ENCODE results near the gene PLEKHA6. TPM values are rescaled to one million over a fixed set of nuclear protein-coding genes. Genes with fewer than 3 reads are reported as not detected.

PLEKHA6 gene, protein sequence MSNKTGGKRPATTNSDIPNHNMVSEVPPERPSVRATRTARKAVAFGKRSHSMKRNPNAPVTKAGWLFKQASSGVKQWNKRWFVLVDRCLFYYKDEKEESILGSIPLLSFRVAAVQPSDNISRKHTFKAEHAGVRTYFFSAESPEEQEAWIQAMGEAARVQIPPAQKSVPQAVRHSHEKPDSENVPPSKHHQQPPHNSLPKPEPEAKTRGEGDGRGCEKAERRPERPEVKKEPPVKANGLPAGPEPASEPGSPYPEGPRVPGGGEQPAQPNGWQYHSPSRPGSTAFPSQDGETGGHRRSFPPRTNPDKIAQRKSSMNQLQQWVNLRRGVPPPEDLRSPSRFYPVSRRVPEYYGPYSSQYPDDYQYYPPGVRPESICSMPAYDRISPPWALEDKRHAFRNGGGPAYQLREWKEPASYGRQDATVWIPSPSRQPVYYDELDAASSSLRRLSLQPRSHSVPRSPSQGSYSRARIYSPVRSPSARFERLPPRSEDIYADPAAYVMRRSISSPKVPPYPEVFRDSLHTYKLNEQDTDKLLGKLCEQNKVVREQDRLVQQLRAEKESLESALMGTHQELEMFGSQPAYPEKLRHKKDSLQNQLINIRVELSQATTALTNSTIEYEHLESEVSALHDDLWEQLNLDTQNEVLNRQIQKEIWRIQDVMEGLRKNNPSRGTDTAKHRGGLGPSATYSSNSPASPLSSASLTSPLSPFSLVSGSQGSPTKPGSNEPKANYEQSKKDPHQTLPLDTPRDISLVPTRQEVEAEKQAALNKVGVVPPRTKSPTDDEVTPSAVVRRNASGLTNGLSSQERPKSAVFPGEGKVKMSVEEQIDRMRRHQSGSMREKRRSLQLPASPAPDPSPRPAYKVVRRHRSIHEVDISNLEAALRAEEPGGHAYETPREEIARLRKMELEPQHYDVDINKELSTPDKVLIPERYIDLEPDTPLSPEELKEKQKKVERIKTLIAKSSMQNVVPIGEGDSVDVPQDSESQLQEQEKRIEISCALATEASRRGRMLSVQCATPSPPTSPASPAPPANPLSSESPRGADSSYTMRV
- total RNA-seq (2022; extraction: Qiagen RNA extraction; ENCODE audit: low read depth) = 20.4 to 35.4 TPM (median 29.9 TPM) in 5 replicates

DNA sequence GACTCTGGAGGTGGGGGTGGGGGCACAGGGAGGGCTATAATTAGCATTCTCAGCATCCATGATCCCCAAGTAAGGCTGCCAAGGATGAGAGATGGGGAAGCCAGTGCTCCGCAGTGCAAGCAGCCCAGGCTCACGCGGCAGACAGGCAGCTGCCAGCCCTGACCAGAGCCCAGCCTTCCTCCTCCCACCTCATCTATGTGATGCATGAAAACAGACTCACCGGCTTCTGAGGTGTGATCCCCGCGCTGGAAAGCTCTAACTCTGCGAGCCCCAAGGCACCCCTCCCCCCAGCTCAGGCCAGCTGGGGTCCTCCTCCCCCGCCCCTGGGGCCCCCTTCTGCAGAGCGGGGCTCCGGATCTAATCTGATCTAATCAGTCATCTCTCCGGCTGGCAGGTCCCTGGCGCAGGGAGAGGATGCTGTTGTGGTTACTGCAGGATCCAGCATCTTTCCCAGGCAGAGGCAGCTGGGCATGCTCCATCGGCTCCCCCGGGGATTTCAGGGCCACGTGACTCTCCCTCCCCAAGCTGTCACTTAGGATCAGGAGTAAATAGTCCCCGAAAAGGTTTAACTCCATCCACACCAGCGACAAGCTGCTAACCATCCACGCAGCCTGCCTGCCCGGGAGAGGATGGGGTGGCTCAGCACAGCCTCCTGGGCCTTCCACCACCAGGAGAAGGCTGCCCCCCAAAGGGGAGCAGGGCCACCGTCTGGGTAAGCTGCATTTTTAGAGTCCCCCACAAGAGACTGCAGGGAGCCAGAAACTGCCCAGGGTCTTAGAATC is at the start of gene PLEKHA6:
Gene PLEKHA6, minus strand, starts transcription at position 456 of the 782 bp plus-strand sequence. CDS start 86,202 bp downstream, outside the sequence.

DNA sequence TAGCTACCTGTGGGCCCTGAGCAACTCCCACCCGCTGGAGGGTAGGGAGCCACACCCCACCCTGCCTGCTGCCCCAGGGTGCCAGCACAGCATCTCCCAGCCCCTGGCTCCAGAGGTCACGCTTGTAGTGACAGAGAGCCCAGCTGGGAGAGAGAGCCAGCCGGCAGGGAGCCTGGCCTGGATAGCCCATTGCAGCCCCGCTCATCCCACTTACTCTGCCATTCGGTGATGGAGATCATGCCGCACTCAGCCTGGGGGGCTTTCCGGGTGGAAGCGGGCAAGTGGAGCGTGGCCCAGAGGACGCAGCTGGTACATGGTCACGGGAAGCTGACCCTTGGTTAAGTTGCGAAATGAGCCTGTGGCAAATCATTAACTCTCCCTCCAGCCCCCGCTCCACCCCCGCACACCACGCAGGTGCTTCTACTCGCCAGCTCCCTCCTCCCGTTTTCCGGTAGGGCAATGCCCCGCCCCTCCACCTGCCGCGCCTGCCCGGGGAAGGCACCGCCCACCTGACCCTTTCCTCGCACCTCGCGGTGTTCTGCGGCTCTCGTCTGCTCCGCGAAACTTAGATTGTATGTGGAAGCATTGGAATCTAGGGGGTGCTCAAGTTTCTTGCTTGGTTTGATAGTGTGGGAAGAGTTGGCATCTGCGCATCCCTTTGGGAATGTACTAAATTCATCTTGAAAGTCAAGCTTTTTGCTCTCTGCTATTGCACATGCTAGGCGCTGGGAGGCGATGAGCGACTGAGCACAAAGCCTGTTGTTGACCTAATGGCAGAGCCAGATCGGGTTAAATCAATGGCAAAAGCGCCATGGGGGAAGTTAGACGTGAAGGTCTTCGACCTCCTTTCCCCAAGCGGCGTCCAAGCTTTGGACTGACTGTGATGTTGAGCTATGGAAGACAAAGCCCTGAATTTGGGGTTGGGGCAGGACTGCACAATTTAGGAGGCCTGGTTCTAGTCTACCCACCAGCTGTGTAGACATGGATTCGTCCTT is 145.8 kb downstream of the PLEKHA6 start, which contains the start of gene GOLT1A:
Gene GOLT1A, minus strand, starts transcription at position 321 of the 995 bp plus-strand sequence. Its CDS starts 82 bp downstream, at position 239.

DNA sequence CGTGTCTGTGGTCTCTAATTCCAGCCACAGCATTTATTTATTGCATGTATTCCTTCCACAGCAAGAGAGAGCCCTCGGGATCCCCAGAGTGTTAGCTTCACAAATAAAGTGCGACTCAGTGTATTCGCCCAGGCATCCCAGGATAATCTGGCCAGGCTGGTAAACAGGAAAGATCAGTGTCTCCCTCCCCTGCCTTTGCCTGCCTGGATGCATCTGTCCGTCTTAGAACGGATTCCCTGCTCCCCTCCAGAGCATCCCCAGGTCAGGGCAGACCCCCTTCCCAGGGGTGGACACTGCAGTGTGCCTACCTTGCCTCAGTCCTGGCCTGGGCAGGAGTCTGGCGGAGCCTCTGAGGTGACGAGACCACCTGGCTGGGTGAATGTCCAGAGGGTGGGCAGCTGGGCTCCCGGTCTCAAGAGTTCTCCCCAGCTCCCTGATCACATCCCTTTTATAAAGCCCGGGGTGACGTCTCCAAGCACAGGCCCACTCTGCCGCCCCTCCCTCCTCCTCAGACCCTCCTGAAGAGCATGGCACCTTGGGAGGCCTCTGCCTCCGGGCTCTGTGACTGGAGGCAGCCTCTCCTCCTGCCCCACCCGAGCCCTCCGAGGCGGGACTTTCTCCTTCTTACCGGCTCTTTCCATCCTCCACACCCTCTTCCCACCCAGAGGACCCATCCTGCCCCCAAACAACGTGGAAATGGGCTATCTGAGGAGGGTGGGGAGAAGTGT is 163.5 kb downstream of the PLEKHA6 start, which contains the start of gene KISS1:
Gene KISS1, minus strand, starts transcription at position 424 of the 728 bp plus-strand sequence. CDS start 3,615 bp downstream, outside the sequence.

Other genes starting within 250 kb of the PLEKHA6 start
- 4.6 to 8.1 TPM (median 6.6 TPM) in 5 replicates for gene ETNK2, start 207.9 kb downstream of the PLEKHA6 start, total RNA-seq (2022; extraction: Qiagen RNA extraction; ENCODE audit: low read depth)
- gene REN, start 193.6 kb downstream of the PLEKHA6 start, total RNA-seq (2022; extraction: Qiagen RNA extraction; ENCODE audit: low read depth) = not detected in 5 replicates
- gene KISS1, start 163.4 kb downstream of the PLEKHA6 start, total RNA-seq (2022; extraction: Qiagen RNA extraction; ENCODE audit: low read depth) = 0.48 to 0.56 TPM in 2 of 5 replicates, not detected in the others
- 4.0 to 6.3 TPM (median 4.8 TPM) in 5 replicates for gene GOLT1A, start 145.9 kb downstream of the PLEKHA6 start, total RNA-seq (2022; extraction: Qiagen RNA extraction; ENCODE audit: low read depth)
- 19.0 to 31.9 TPM (median 25.8 TPM) in 5 replicates for gene PPP1R15B, start 51.9 kb upstream of the PLEKHA6 start, total RNA-seq (2022; extraction: Qiagen RNA extraction; ENCODE audit: low read depth)
- 4.1 to 9.2 TPM (median 8.3 TPM) in 5 replicates for gene PIK3C2B, start 134.9 kb upstream of the PLEKHA6 start, total RNA-seq (2022; extraction: Qiagen RNA extraction; ENCODE audit: low read depth)
- 2.8 to 7.9 TPM (median 6.0 TPM) in 5 replicates for gene MDM4, start 156.5 kb upstream of the PLEKHA6 start, total RNA-seq (2022; extraction: Qiagen RNA extraction; ENCODE audit: low read depth)

Measured in A549 treated with ZK216348 at 1 μM for 4 hours (cell line).